GM21529 (cell line): Measurements from ENCODE around the gene MRPL52.
"Not testable (repeated sequence)": the region's sequence is repeated elsewhere in the genome, so short reads cannot be mapped to it uniquely, and the experiment has no call there.

ENCODE experiments used
- ATAC-seq: cut with Tn5 transposase; IDR thresholded peaks from one replicate; pipeline ENCODE4 v1.9.1; 2021; ENCODE audit not compliant: unreplicated experiment

Gene MRPL52

GRCh38 chr14:22829661-22830442 is at the start of gene MRPL52:
TSS of gene MRPL52 (plus strand) at chr14:22829887. CDS start at chr14:22829913, 26 bp downstream.
- peak; percentile 85 for ATAC-seq

GRCh38 chr14:22780105-22780679 is 49.5 kb upstream of the MRPL52 start:
- ATAC-seq, result no peak

- ATAC-seq, result no peak
Measured at GRCh38 chr14:22780941-22781300, 48.8 kb upstream of the MRPL52 start.

GRCh38 chr14:22781301-22781991 is 48.2 kb upstream of the MRPL52 start:
- ATAC-seq, result no peak

GRCh38 chr14:22786685-22787084 is 43.0 kb upstream of the MRPL52 start:
- ATAC-seq, result no peak

GRCh38 chr14:22791301-22791700 is 38.4 kb upstream of the MRPL52 start:
- ATAC-seq, result no peak

GRCh38 chr14:22792158-22792557 is 37.5 kb upstream of the MRPL52 start:
- ATAC-seq, result no peak

GRCh38 chr14:22793550-22793949 is 36.1 kb upstream of the MRPL52 start:
- not testable (repeated sequence) for ATAC-seq

GRCh38 chr14:22793976-22794375 is 35.7 kb upstream of the MRPL52 start:
- no peak for ATAC-seq

GRCh38 chr14:22794551-22794951 is 35.1 kb upstream of the MRPL52 start:
- peak; percentile 58 for ATAC-seq

- ATAC-seq, result peak; percentile 57
Measured at GRCh38 chr14:22796087-22796707, 33.5 kb upstream of the MRPL52 start.

- ATAC-seq, result no peak
Measured at GRCh38 chr14:22797017-22797917, 32.4 kb upstream of the MRPL52 start.

GRCh38 chr14:22798528-22798927 is 31.2 kb upstream of the MRPL52 start:
- ATAC-seq, result no peak

- ATAC-seq, result no peak
Measured at GRCh38 chr14:22800346-22800745, 29.3 kb upstream of the MRPL52 start.

- no peak for ATAC-seq
Measured at GRCh38 chr14:22801716-22802115, 28.0 kb upstream of the MRPL52 start.

GRCh38 chr14:22802860-22803686 is 26.6 kb upstream of the MRPL52 start:
- ATAC-seq, result peak; percentile 67

- peak; percentile 42 for ATAC-seq
Measured at GRCh38 chr14:22803687-22803974, 26.1 kb upstream of the MRPL52 start.

- ATAC-seq, result not testable (repeated sequence)
Measured at GRCh38 chr14:22805235-22805634, 24.5 kb upstream of the MRPL52 start.

GRCh38 chr14:22807432-22808087 is 22.1 kb upstream of the MRPL52 start:
- ATAC-seq, result no peak
